Erythroblast (primary cell): Measurements from ENCODE around the gene DCAF8.

Source experiments
- GATA1 ChIP-seq: IDR thresholded peaks from 2 replicates; pipeline ENCODE4 v1.6.1; 2011; ENCODE audit warnings: low read depth, mild to moderate bottlenecking, control low read depth, low read length, moderate library complexity
- POLR2A ChIP-seq: IDR thresholded peaks from 2 replicates; pipeline ENCODE4 v1.6.1; 2011; ENCODE audit warnings: mild to moderate bottlenecking, low read length

DNA sequence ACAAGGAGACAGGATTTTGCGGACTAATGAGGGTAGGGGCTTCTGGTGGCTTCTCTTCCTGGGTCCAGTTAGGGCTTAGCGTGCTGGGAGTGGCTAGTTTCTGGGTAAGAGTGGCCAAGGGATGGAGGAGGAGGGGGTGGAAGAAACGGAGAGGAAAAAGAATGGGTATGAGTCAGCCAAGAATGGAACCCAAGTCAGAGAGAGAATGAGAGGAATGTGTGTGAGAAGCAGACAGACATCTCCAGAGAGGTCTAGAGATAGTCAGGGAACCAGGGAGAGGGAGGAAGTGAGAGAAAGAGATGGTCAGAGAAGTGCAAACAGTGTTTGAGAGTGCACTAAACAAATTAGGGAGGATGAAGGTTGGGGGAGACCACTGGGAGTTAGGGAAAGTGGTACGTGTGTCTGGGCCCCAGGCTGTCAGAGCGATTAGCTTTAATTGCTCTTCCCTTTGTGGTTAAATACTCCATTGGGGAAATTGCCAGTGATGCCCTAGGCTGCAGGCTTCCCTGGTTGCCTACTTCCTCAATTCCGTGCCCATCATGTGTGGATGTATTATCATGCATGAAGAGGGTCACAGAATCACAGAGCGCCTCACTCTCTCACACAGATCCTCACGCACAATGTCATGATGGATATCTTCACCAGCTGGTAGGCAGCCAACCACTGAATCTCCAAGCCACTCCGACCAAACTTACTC lies 55.8 kb downstream of the DCAF8 start:
- no peak for TF ChIP-seq POLR2A
- TF ChIP-seq GATA1: no peak
